PC-3 (cell line): Measurements from ENCODE around the gene BBC3. TPM values are rescaled to one million over a fixed set of nuclear protein-coding genes. Genes with fewer than 3 reads are reported as not detected.

ENCODE experiments used
- ATAC-seq: fragments of 200-7000 bp; cut with Tn5 transposase; 2 replicates; pipeline ENCODE4 v1.9.1; 2020; ENCODE audit warnings: mild to moderate bottlenecking, moderate library complexity
- BruUV-seq: library from RNA; stranded (reverse); fragments of 400-500 nt; replicated peaks from 2 replicates; lab custom pipeline; 2021; lab: Mats Ljungman, UMichigan
- CTCF ChIA-PET: fragments of 300-600 bp; sonication (Branson Sonifier 250); formaldehyde crosslinking; loops from one replicate; lab custom pipeline; 2022; ENCODE audit warnings: antibody characterized with exemption; lab: Charles Lee
- POLR2A ChIA-PET: fragments of 300-600 bp; sonication (Branson Sonifier 250); formaldehyde crosslinking; loops from one replicate; lab custom pipeline; 2022; ENCODE audit warnings: antibody characterized with exemption; ENCODE audit not compliant: unreplicated experiment; lab: Charles Lee
- DNase-seq: peaks from one replicate; pipeline ENCODE4 v3.0.0-alpha.2; 2015
- H2AFZ ChIP-seq: fragments of 300-600 bp; sonication (generic); 2 replicates; pipeline ENCODE4 v1.6.0; 2016; ENCODE audit warnings: antibody characterized with exemption, low read length
- H3F3A ChIP-seq: fragments of 300-600 bp; sonication (generic); one replicate; pipeline ENCODE4 v1.6.0; 2017; ENCODE audit warnings: antibody characterized with exemption, low read length, control low read depth, mild to moderate bottlenecking; ENCODE audit not compliant: unreplicated experiment
- H3K27ac ChIP-seq: fragments of 300-600 bp; sonication (generic); 2 replicates; pipeline ENCODE4 v1.5.1; 2016; ENCODE audit warnings: mild to moderate bottlenecking, low read length
- H3K27me3 ChIP-seq: fragments of 300-600 bp; sonication (generic); 2 replicates; pipeline ENCODE4 v1.6.1; 2016; ENCODE audit warnings: low read length, mixed read lengths
- H3K36me3 ChIP-seq: fragments of 300-600 bp; sonication (generic); 2 replicates; pipeline ENCODE4 v1.6.1; 2016; ENCODE audit warnings: low read depth, mixed run types, low read length, mixed read lengths
- H3K4me1 ChIP-seq: fragments of 300-600 bp; sonication (generic); 2 replicates; pipeline ENCODE4 v1.5.1; 2016; ENCODE audit warnings: low read length; ENCODE audit not compliant: insufficient read depth
- H3K4me2 ChIP-seq: fragments of 300-600 bp; sonication (generic); 2 replicates; pipeline ENCODE4 v1.6.0; 2016; ENCODE audit warnings: low read length
- H3K4me3 ChIP-seq: fragments of 300-600 bp; sonication (generic); 2 replicates; pipeline ENCODE4 v1.5.1; 2016; ENCODE audit warnings: mild to moderate bottlenecking, low read length, mixed read lengths
- H3K79me2 ChIP-seq: fragments of 300-600 bp; sonication (generic); 2 replicates; pipeline ENCODE4 v1.6.1; 2017; ENCODE audit warnings: low read length, mixed read lengths
- H3K9ac ChIP-seq: fragments of 300-600 bp; sonication (generic); 2 replicates; pipeline ENCODE4 v1.6.0; 2016; ENCODE audit warnings: mild to moderate bottlenecking, low read length
- H3K9me2 ChIP-seq: fragments of 300-600 bp; sonication (generic); replicated peaks from 2 replicates; pipeline ENCODE4 v1.6.1; 2016; ENCODE audit warnings: mixed run types, low read length, mixed read lengths
- H3K9me3 ChIP-seq: fragments of 300-600 bp; sonication (generic); 2 replicates; pipeline ENCODE4 v1.6.1; 2016; ENCODE audit warnings: low read length, mixed read lengths
- H4K20me1 ChIP-seq: fragments of 300-600 bp; sonication (generic); 2 replicates; pipeline ENCODE4 v1.6.1; 2016; ENCODE audit warnings: low read length, mixed read lengths
- EZH2 ChIP-seq: fragments of 300-600 bp; sonication (generic); IDR thresholded peaks from one replicate; pipeline ENCODE4 v1.6.1; 2017; ENCODE audit warnings: antibody characterized with exemption, mild to moderate bottlenecking, low read length; ENCODE audit not compliant: unreplicated experiment
- EZH2phosphoT487 ChIP-seq: fragments of 300-600 bp; sonication (generic); IDR thresholded peaks from 2 replicates; pipeline ENCODE4 v1.6.1; 2018; ENCODE audit warnings: mild to moderate bottlenecking, antibody characterized with exemption, low read length, borderline replicate concordance
- intact Hi-C: fragments of 100-400 bp; cut with micrococcal nuclease; formaldehyde crosslinking; loops from 2 replicates; pipeline ENCODE4 v1.9.0; 2023
- total RNA-seq: library from RNA; depleted of rRNA; stranded (reverse); fragments of >200 nt; gene quantifications from 2 replicates; pipeline ENCODE4 v1.2.3, GENCODE V29; 2014
- TF ChIP-seq, protein P1 (sequence below): fragments of 300-600 bp; sonication (generic); conservative IDR thresholded peaks from 2 replicates; pipeline ENCODE4 v1.5.1; 2017; ENCODE audit warnings: antibody characterized with exemption, low read depth, mild to moderate bottlenecking, low read length

The BBC3 gene
- total RNA-seq, 1 experiment from 2014 or later, result 2.9 TPM

DNA sequence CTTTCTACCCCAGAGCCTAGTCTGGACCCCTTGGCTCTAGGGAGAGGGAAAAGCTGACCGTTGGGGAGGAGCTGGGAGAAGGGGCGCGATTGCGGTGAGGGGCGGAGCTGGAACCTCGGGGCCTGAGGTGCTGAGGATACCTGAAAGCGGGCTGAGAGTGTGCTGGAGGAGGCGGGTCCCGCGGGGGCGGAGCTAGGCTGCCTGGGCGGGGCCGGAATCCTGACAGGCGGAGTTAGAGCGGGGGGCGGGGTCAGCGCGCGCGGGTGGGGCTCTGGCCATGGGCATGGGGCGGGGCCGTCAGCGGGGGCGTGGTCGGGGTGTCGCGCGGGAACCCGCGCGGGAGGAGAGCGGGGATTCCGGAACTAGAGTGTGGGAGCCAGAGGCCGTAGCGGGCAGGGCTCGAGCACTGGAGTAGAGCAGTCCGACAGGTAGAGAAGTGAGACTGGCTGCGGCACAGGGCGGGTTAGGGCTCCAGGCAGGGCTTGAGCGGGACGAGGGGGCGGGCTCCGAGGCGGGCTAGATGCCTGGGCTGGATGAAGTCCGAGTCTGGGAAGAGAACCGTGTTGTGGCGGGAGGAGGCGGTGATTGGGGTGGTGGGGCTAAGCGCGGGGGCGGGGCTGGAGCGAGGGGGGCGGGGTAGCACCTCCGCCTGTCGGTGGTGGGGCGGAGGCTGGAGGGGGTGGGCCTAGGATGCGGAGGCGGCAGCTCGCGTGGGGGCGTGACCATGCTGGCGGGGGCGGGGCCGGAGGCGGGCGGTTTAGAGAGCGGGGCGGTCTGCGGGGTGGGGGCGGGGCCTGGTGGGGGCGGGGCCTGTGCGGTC lies 43.3 kb upstream of the BBC3 start, which contains the start of gene INAFM1:
Gene INAFM1 (plus strand): TSS at position 815 of the 820 bp plus-strand sequence. CDS start 35 bp downstream, outside the sequence.
- ATAC-seq (peak; percentile 79), DNase-seq (peak; percentile 87)
- CTCF ChIA-PET, result interaction anchor here (1.1 kb wide), 1 partner anchor 154 kb away, joined by 6 read pairs; no protein-coding TSS in a partner anchor
- H4K20me1 ChIP-seq, result no peaks in the 10 kb centered on the region
- H3K27ac ChIP-seq, result peak within 1 kb of the TSS; percentile 88
- H3K9ac ChIP-seq, result peak within 1 kb of the TSS; percentile 91
- peak within 1 kb of the TSS; percentile 96 for H3K4me2 ChIP-seq
- H3F3A ChIP-seq, result no peaks in the 10 kb centered on the region
- peaks cover 9% of the 10 kb centered on the region; the same call in 1 of the 2 replicates for H3K4me1 ChIP-seq
- BruUV-seq, result no TSS peak
- no peaks in the 10 kb centered on the region for H3K9me3 ChIP-seq
- peak within 1 kb of the TSS; percentile 74 for H3K4me3 ChIP-seq
- H2AFZ ChIP-seq, result peak within 1 kb of the TSS; percentile 57
- no peaks in the 10 kb centered on the region for H3K36me3 ChIP-seq
- H3K9me2 ChIP-seq, result no peaks in the 10 kb centered on the region
- intact Hi-C loops, result loop anchor here (1.0 kb wide), 1 partner anchor 17 kb away; no protein-coding TSS in a partner anchor
- H3K27me3 ChIP-seq, result no peaks in the 10 kb centered on the region
- POLR2A ChIA-PET, result interaction anchor here (0.6 to 2.2 kb wide), 6 partner anchors 18 to 352 kb away, joined by 4 to 37 read pairs (median 11); partner anchors contain the start of genes CCDC9 and DHX34
- TF ChIP-seq EZH2, result no peak
- no peak for TF ChIP-seq EZH2phosphoT487
- TF ChIP-seq, protein P1, sequence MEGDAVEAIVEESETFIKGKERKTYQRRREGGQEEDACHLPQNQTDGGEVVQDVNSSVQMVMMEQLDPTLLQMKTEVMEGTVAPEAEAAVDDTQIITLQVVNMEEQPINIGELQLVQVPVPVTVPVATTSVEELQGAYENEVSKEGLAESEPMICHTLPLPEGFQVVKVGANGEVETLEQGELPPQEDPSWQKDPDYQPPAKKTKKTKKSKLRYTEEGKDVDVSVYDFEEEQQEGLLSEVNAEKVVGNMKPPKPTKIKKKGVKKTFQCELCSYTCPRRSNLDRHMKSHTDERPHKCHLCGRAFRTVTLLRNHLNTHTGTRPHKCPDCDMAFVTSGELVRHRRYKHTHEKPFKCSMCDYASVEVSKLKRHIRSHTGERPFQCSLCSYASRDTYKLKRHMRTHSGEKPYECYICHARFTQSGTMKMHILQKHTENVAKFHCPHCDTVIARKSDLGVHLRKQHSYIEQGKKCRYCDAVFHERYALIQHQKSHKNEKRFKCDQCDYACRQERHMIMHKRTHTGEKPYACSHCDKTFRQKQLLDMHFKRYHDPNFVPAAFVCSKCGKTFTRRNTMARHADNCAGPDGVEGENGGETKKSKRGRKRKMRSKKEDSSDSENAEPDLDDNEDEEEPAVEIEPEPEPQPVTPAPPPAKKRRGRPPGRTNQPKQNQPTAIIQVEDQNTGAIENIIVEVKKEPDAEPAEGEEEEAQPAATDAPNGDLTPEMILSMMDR, result no peak
- H3K79me2 ChIP-seq, result no peaks in the 10 kb centered on the region

DNA sequence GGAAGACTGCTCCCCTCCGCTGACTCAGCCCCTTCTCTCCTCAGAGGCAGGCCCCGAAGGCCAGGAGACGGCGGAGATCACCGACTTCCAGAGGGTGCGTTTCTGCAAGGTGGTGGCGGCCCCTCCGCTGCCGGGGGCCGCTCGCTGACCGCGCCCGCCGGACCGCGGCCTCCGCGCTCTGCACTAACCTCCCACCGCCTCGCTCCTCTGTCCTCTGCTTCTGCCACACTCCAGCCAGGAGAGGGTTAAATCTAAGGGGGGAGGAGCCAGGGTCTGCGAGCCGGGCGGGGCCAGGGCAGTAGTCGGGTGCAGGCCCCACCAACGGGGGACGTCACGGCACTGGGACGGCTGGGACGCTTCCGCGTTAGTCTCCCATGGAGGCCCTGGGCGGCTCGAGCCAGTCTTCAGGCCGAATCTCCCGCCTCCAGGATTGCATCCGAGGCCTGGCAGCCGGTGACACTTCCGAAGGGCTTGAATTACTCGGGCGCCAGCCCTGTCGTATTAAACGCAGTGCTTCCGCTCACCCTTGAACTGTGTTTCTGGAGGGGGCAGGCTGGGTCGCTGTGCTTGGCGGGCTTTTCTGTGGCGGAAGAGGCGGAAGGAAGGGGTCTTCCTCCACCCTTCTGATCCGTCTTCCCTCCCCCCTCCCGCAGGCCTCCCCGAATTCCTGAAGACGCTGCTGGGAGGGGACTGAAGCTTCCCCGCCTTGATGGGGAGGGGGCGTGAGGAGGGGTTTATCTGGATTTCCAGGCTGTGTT lies 42.5 kb upstream of the BBC3 start:
- no peaks in the 10 kb centered on the region for H3K36me3 ChIP-seq
- peak overlapping the region; percentile 57 for H2AFZ ChIP-seq
- H3K9me2 ChIP-seq, result no peaks in the 10 kb centered on the region
- ChIA-PET CTCF (interaction anchor here (1.1 kb wide), 1 partner anchor 155 kb away, joined by 6 read pairs; no protein-coding TSS in a partner anchor), POLR2A (interaction anchor here (0.6 to 2.2 kb wide), 3 partner anchors 17 to 142 kb away, joined by 4 to 15 read pairs (median 12); partner anchors contain the start of genes CCDC9 and DHX34)
- TF ChIP-seq EZH2phosphoT487 (no peak), EZH2 (no peak)
- TF ChIP-seq, protein P1, result no peak
- no peaks in the 10 kb centered on the region for H4K20me1 ChIP-seq
- H3K9ac ChIP-seq, result peak overlapping the region; percentile 91
- no peaks in the 10 kb centered on the region for H3K9me3 ChIP-seq
- peak overlapping the region; percentile 96 for H3K4me2 ChIP-seq
- intact Hi-C loops, result loop anchor here (1.0 kb wide), 1 partner anchor 16 kb away; no protein-coding TSS in a partner anchor
- peak overlapping the region; percentile 88 for H3K27ac ChIP-seq
- H3K27me3 ChIP-seq, result no peaks in the 10 kb centered on the region
- peaks cover 9% of the 10 kb centered on the region; the same call in 1 of the 2 replicates for H3K4me1 ChIP-seq
- ATAC-seq (peak; percentile 82), DNase-seq (peak; percentile 79)
- H3K4me3 ChIP-seq, result peak overlapping the region; percentile 73
- H3K79me2 ChIP-seq, result no peaks in the 10 kb centered on the region
- BruUV-seq, result TSS peak; percentile 90
- no peaks in the 10 kb centered on the region for H3F3A ChIP-seq
